Esophagus squamous epithelium (tissue), 5 donors: ENCODE data around the gene MTERF4. TPM values are rescaled to one million over a fixed set of nuclear protein-coding genes. Genes with fewer than 3 reads are reported as not detected.

ENCODE experiments used
- DNase-seq: peaks from one replicate; lab custom pipeline; 2025; lab: John Stamatoyannopoulos, UW
- H3K27ac ChIP-seq, 4 donors: fragments of 200-600 bp; sonication (generic); one replicate each; pipeline ENCODE4 v1.5.1; 2016 to 2019; ENCODE audit warnings: mild to moderate bottlenecking in 1 of 4
- H3K27me3 ChIP-seq, 4 donors: fragments of 200-600 bp; sonication (generic); 1 replicate in 3 of 4; 2 replicates in 1 of 4; pipeline versions ENCODE4 v1.5.1 to v1.6.0; 2017 to 2021; ENCODE audit warnings: antibody characterized with exemption in 1 of 4
- H3K36me3 ChIP-seq, 3 donors: fragments of 200-600 bp; sonication (generic); one replicate each; pipeline ENCODE4 v1.5.1; 2016 to 2019
- H3K4me1 ChIP-seq, 3 donors: fragments of 200-600 bp; sonication (generic); one replicate each; pipeline ENCODE4 v1.5.1; 2017 to 2019
- H3K4me3 ChIP-seq, 4 donors: fragments of 200-600 bp; sonication (generic); 1 replicate in 3 of 4; 2 replicates in 1 of 4; pipeline ENCODE4 v1.5.1; 2016 to 2019; ENCODE audit warnings: mild to moderate bottlenecking in 2 of 4, moderate library complexity in 1 of 4
- H3K9me3 ChIP-seq, 3 donors: fragments of 200-600 bp; sonication (generic); one replicate each; pipeline ENCODE4 v1.5.1; 2016 to 2019
- CTCF ChIP-seq, 6 experiments: fragments of 450-650 bp in 4 of 6; fragments of 200-600 bp in 2 of 6; sonication (generic) in 2 of 6; IDR thresholded peaks; one replicate each; pipeline ENCODE4 v1.5.1; 2016 to 2019; ENCODE audit warnings: antibody characterized with exemption in 6 of 6, mild to moderate bottlenecking in 4 of 6, moderate library complexity in 4 of 6
- POLR2A ChIP-seq, 4 donors: fragments of 450-650 bp; IDR thresholded peaks; one replicate each; pipeline ENCODE4 v1.6.1; 2017; ENCODE audit warnings: antibody characterized with exemption in 4 of 4, mild to moderate bottlenecking in 4 of 4, moderate library complexity in 3 of 4
- WGBS, 2 donors: methylation state at CpG; one replicate each; pipeline ENCODE4 v1.1.5; 2018; 5-methylcytosine and 5-hydroxymethylcytosine counted together
- intact Hi-C: fragments of 100-400 bp; cut with DNase I; formaldehyde crosslinking; loops from one replicate; pipeline ENCODE4 v1.15.0; 2022
- total RNA-seq, 4 donors: library from RNA; depleted of rRNA; stranded (reverse); fragments of >200 nt; gene quantifications; one replicate each; pipeline ENCODE4 v1.1.0, GENCODE V29; 2016
- donor health status: DM: yes; HTN: yes; CAD: no.

Gene MTERF4, protein sequence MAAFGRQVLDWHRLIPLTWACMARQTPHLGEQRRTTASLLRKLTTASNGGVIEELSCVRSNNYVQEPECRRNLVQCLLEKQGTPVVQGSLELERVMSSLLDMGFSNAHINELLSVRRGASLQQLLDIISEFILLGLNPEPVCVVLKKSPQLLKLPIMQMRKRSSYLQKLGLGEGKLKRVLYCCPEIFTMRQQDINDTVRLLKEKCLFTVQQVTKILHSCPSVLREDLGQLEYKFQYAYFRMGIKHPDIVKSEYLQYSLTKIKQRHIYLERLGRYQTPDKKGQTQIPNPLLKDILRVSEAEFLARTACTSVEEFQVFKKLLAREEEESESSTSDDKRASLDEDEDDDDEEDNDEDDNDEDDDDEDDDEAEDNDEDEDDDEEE
- total RNA-seq, result 10 to 100 TPM; 27.7 to 37.0 (median 35.4) TPM

- H3K27ac ChIP-seq, result peak within 1 kb of the TSS; percentile 87 to 96 (median 90)
- WGBS, 2 donors, result 0% methylated on average over 3 to 10 of the region's 56 CpGs
- H3K36me3 ChIP-seq, result peaks cover 0 to 43% (median 0%) of the 10 kb centered on the region in 3 donors
- H3K9me3 ChIP-seq, result no peaks in the 10 kb centered on the region
- H3K4me1 ChIP-seq, result peaks cover 15 to 48% (median 20%) of the 10 kb centered on the region in 3 donors
- DNase-seq, result no peak
- no peaks in the 10 kb centered on the region for H3K27me3 ChIP-seq
- intact Hi-C loops, result no loop called here
- TF ChIP-seq CTCF (IDR thresholded peaks at IDR 0.05), result no peak
- TF ChIP-seq POLR2A (IDR thresholded peaks at IDR 0.05), result peak in 3 of 4 donors; percentile 22 to 74 (median 61)
- H3K4me3 ChIP-seq, result peak within 1 kb of the TSS; percentile 84 to 98 (median 93)
Observed at GRCh38 chr2:241102239-241102803, at the start of gene MTERF4. Gene MTERF4, minus strand, starts transcription at chr2:241102287. Its CDS starts 14 bp downstream, at chr2:241102273.

- Histone ChIP-seq H3K36me3 (peaks cover 0 to 31% (median 0%) of the 10 kb centered on the region in 3 donors), H3K27me3 (no peaks in the 10 kb centered on the region), H3K27ac (peak overlapping the region; percentile 87 to 95 (median 92)), H3K4me1 (peaks cover 20 to 36% (median 20%) of the 10 kb centered on the region in 3 donors), H3K4me3 (peak overlapping the region; percentile 80 to 100 (median 98)), H3K9me3 (no peaks in the 10 kb centered on the region)
- intact Hi-C loops, result no loop called here
- WGBS, 2 donors, result 11 to 21% methylated on average over 11 to 19 of the region's 37 CpGs
- DNase-seq, result no peak
- no peak for TF ChIP-seq CTCF (IDR thresholded peaks at IDR 0.05)
Observed at GRCh38 chr2:241150660-241151530, 48.8 kb upstream of the MTERF4 start.

GRCh38 chr2:241149925-241150659 lies 48.0 kb upstream of the MTERF4 start, which contains the start of gene PPP1R7:
Gene PPP1R7, plus strand, starts transcription at chr2:241150467. Its CDS starts 29 bp downstream, at chr2:241150496.
- WGBS, 2 donors, result 2% methylated on average over 7 of the region's 73 CpGs; no CpG with 5 or more reads in 1 of the 2 donors
- TF ChIP-seq CTCF (IDR thresholded peaks at IDR 0.05) (peak in 1 of 6 experiments; percentile 14), POLR2A (IDR thresholded peaks at IDR 0.05) (peak in 3 of 4 donors; percentile 22 to 76 (median 45))

DNA sequence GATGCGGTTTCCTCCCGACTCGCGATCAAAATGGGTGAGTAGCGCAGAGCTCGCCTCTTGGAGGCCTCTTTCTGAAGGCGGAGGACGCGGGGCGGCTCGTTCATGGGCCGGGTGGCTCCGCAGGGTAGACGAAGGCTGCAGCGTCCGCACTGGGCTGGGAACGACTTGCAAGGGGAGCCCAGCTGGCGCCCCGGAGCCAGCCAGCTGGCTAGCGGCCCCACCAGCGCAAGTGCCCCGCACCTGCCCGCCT lies 47.5 kb upstream of the MTERF4 start:
- Histone ChIP-seq H3K4me1 (peaks cover 20 to 36% (median 20%) of the 10 kb centered on the region in 3 donors), H3K36me3 (peaks cover 0 to 20% (median 0%) of the 10 kb centered on the region in 3 donors), H3K4me3 (peak overlapping the region; percentile 80 to 100 (median 98)), H3K27me3 (no peaks in the 10 kb centered on the region), H3K27ac (peak overlapping the region; percentile 87 to 95 (median 92)), H3K9me3 (no peaks in the 10 kb centered on the region)
- intact Hi-C loops, result no loop called here
- DNase-seq, result no peak
- no CpG with 5 or more reads among the region's 23 CpGs for WGBS, 2 donors
- TF ChIP-seq POLR2A (IDR thresholded peaks at IDR 0.05) (no peak), CTCF (IDR thresholded peaks at IDR 0.05) (no peak)

More at GRCh38 chr2:241149925-241150659, 48.0 kb upstream of the MTERF4 start, which contains the start of gene PPP1R7:
- Histone ChIP-seq H3K4me1 (peaks cover 20 to 36% (median 20%) of the 10 kb centered on the region in 3 donors), H3K27ac (peak within 1 kb of the TSS; percentile 87 to 95 (median 92)), H3K9me3 (no peaks in the 10 kb centered on the region), H3K36me3 (peaks cover 0 to 23% (median 0%) of the 10 kb centered on the region in 3 donors), H3K4me3 (peak within 1 kb of the TSS; percentile 80 to 100 (median 98)), H3K27me3 (no peaks in the 10 kb centered on the region)
- DNase-seq, result peak; percentile 86
- intact Hi-C loops, result no loop called here
